Measurements from ENCODE around the gene PAQR5. TPM values are rescaled to one million over a fixed set of nuclear protein-coding genes. Genes with fewer than 3 reads are reported as not detected.

The PAQR5 gene
- total and polyA plus RNA-seq, 9 of the 15 experiments (the other 6 are each of a cell fraction or from before 2014, with no cell fraction given): 0.04 to 0.08 TPM; not detected in 7

DNA sequence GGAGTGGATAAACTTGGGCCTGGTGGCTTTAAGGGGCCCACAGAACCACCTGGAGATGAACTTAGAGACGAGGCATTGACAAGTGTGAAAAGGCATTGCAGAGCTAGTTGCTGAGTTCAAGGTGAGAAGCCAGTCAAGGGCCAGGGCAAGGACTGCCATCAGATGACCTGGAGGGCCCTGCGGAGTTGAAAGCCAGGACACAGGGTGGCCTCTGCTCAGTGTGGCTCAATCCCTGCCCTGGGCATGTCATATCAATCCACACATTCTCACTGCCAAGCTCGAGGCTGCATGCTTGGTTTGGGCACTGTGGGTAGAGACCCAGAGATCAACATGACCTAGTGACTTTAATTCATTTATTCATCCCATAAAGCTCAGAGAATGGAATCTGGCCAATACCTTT, 9.2 kb downstream of the PAQR5 start (continued):
- TF ChIP-seq, protein P1, sequence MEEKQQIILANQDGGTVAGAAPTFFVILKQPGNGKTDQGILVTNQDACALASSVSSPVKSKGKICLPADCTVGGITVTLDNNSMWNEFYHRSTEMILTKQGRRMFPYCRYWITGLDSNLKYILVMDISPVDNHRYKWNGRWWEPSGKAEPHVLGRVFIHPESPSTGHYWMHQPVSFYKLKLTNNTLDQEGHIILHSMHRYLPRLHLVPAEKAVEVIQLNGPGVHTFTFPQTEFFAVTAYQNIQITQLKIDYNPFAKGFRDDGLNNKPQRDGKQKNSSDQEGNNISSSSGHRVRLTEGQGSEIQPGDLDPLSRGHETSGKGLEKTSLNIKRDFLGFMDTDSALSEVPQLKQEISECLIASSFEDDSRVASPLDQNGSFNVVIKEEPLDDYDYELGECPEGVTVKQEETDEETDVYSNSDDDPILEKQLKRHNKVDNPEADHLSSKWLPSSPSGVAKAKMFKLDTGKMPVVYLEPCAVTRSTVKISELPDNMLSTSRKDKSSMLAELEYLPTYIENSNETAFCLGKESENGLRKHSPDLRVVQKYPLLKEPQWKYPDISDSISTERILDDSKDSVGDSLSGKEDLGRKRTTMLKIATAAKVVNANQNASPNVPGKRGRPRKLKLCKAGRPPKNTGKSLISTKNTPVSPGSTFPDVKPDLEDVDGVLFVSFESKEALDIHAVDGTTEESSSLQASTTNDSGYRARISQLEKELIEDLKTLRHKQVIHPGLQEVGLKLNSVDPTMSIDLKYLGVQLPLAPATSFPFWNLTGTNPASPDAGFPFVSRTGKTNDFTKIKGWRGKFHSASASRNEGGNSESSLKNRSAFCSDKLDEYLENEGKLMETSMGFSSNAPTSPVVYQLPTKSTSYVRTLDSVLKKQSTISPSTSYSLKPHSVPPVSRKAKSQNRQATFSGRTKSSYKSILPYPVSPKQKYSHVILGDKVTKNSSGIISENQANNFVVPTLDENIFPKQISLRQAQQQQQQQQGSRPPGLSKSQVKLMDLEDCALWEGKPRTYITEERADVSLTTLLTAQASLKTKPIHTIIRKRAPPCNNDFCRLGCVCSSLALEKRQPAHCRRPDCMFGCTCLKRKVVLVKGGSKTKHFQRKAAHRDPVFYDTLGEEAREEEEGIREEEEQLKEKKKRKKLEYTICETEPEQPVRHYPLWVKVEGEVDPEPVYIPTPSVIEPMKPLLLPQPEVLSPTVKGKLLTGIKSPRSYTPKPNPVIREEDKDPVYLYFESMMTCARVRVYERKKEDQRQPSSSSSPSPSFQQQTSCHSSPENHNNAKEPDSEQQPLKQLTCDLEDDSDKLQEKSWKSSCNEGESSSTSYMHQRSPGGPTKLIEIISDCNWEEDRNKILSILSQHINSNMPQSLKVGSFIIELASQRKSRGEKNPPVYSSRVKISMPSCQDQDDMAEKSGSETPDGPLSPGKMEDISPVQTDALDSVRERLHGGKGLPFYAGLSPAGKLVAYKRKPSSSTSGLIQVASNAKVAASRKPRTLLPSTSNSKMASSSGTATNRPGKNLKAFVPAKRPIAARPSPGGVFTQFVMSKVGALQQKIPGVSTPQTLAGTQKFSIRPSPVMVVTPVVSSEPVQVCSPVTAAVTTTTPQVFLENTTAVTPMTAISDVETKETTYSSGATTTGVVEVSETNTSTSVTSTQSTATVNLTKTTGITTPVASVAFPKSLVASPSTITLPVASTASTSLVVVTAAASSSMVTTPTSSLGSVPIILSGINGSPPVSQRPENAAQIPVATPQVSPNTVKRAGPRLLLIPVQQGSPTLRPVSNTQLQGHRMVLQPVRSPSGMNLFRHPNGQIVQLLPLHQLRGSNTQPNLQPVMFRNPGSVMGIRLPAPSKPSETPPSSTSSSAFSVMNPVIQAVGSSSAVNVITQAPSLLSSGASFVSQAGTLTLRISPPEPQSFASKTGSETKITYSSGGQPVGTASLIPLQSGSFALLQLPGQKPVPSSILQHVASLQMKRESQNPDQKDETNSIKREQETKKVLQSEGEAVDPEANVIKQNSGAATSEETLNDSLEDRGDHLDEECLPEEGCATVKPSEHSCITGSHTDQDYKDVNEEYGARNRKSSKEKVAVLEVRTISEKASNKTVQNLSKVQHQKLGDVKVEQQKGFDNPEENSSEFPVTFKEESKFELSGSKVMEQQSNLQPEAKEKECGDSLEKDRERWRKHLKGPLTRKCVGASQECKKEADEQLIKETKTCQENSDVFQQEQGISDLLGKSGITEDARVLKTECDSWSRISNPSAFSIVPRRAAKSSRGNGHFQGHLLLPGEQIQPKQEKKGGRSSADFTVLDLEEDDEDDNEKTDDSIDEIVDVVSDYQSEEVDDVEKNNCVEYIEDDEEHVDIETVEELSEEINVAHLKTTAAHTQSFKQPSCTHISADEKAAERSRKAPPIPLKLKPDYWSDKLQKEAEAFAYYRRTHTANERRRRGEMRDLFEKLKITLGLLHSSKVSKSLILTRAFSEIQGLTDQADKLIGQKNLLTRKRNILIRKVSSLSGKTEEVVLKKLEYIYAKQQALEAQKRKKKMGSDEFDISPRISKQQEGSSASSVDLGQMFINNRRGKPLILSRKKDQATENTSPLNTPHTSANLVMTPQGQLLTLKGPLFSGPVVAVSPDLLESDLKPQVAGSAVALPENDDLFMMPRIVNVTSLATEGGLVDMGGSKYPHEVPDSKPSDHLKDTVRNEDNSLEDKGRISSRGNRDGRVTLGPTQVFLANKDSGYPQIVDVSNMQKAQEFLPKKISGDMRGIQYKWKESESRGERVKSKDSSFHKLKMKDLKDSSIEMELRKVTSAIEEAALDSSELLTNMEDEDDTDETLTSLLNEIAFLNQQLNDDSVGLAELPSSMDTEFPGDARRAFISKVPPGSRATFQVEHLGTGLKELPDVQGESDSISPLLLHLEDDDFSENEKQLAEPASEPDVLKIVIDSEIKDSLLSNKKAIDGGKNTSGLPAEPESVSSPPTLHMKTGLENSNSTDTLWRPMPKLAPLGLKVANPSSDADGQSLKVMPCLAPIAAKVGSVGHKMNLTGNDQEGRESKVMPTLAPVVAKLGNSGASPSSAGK (IDR thresholded peaks at IDR 0.05): no peak
- TF ChIP-seq LARP7 (IDR thresholded peaks at IDR 0.05) (no peak), SMARCB1 (IDR thresholded peaks at IDR 0.05; ENCODE audit: insufficient read length, low read depth) (no peak), ZNF253 (CRISPR knock-in tag; conservative IDR thresholded peaks at IDR 0.05) (no peak)
- TF ChIP-seq, protein P2, sequence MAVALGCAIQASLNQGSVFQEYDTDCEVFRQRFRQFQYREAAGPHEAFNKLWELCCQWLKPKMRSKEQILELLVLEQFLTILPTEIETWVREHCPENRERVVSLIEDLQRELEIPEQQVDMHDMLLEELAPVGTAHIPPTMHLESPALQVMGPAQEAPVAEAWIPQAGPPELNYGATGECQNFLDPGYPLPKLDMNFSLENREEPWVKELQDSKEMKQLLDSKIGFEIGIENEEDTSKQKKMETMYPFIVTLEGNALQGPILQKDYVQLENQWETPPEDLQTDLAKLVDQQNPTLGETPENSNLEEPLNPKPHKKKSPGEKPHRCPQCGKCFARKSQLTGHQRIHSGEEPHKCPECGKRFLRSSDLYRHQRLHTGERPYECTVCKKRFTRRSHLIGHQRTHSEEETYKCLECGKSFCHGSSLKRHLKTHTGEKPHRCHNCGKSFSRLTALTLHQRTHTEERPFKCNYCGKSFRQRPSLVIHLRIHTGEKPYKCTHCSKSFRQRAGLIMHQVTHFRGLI (CRISPR knock-in tag; IDR thresholded peaks at IDR 0.05): no peak
- TF ChIP-seq, protein P3, sequence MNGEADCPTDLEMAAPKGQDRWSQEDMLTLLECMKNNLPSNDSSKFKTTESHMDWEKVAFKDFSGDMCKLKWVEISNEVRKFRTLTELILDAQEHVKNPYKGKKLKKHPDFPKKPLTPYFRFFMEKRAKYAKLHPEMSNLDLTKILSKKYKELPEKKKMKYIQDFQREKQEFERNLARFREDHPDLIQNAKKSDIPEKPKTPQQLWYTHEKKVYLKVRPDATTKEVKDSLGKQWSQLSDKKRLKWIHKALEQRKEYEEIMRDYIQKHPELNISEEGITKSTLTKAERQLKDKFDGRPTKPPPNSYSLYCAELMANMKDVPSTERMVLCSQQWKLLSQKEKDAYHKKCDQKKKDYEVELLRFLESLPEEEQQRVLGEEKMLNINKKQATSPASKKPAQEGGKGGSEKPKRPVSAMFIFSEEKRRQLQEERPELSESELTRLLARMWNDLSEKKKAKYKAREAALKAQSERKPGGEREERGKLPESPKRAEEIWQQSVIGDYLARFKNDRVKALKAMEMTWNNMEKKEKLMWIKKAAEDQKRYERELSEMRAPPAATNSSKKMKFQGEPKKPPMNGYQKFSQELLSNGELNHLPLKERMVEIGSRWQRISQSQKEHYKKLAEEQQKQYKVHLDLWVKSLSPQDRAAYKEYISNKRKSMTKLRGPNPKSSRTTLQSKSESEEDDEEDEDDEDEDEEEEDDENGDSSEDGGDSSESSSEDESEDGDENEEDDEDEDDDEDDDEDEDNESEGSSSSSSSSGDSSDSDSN (IDR thresholded peaks at IDR 0.05; ENCODE audit: borderline replicate concordance in 1 of 2, low read depth in 2 of 2, low read length in 2 of 2): no peak
